Measurements from ENCODE around the gene RPP25L.
A peak's percentile ranks its signal among the peaks of the same experiment; 100 is the strongest.

RPP25L gene

DNA sequence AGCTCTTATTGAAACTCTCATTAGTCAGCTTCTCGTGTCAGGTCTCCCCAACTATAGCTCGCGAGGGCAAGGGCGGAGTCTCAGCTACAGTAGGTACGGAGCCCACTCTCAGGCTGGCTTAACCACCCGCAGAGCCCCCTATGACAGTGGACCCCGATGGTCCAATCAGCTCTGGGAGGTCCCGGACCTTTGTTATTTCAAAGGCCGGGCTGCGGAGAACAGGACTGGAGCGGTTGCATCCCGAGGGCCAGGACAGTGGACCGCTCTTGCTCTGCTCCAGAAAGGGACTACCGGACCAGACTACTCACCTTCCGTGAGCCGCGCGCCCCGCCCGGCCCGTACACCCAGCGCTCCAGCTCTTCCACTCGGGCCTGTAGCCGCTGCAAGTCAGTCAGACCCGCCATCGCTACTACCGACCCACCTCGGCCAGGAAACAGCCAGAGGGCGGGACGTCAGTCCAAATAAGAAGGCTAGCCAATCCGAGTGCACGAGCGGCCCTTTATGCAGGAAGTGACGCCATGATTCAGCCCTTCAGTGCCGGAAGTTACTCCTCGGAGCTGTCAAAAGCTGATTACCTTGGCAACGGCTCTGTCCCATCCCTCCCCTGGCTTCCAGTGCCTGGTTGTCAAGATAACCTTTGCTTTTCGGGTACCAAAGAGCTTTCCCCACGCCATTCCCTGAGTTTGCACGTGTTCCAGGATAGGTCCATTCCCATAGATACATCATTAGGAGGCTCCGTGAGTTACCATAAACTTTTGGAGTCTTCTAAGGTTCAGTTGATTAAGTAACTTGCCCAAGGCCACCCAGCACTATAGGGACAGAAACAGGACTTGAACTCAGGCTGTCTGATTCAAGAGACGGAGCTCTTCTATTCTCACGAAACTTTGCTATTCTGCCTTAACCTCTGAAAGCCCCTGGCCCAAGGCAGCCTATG lies 8.4 kb upstream of the RPP25L start, which contains the start of gene DCTN3:
Gene DCTN3, minus strand, starts transcription at position 435 of the 934 bp plus-strand sequence. Its CDS starts 31 bp downstream, at position 404.
- TF ChIP-seq, protein P1, sequence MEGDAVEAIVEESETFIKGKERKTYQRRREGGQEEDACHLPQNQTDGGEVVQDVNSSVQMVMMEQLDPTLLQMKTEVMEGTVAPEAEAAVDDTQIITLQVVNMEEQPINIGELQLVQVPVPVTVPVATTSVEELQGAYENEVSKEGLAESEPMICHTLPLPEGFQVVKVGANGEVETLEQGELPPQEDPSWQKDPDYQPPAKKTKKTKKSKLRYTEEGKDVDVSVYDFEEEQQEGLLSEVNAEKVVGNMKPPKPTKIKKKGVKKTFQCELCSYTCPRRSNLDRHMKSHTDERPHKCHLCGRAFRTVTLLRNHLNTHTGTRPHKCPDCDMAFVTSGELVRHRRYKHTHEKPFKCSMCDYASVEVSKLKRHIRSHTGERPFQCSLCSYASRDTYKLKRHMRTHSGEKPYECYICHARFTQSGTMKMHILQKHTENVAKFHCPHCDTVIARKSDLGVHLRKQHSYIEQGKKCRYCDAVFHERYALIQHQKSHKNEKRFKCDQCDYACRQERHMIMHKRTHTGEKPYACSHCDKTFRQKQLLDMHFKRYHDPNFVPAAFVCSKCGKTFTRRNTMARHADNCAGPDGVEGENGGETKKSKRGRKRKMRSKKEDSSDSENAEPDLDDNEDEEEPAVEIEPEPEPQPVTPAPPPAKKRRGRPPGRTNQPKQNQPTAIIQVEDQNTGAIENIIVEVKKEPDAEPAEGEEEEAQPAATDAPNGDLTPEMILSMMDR (IDR thresholded peaks at IDR 0.05; ENCODE audit: low read depth, low read length) = no peak
- peak within 1 kb of the TSS; percentile 99 for H3K4me3 ChIP-seq (ENCODE audit: low read depth, low read length)

DNA sequence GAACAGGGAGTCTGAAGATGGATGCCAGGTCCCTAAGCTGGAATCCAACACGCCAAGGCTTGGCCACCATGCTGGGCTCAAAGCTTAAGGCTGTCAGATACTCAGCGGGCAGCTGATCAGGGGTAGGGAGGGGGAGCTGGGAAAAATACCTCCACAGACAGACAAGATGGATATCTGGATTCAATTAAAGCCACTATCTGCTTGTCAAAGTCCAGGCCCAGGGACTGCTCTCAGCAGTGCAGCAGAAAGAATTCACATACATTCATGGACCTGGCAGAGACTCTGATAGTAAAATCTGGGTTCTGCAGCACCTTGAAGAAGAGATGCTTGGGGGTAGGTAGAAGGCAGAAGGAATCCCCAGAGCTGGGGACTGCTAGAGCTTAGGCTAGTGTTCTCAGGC lies 3.2 kb upstream of the RPP25L start:
- TF ChIP-seq, protein P1 (IDR thresholded peaks at IDR 0.05; ENCODE audit: low read depth, low read length) = no peak
- H3K4me3 ChIP-seq (ENCODE audit: low read depth, low read length) = no peak overlapping the region

DNA sequence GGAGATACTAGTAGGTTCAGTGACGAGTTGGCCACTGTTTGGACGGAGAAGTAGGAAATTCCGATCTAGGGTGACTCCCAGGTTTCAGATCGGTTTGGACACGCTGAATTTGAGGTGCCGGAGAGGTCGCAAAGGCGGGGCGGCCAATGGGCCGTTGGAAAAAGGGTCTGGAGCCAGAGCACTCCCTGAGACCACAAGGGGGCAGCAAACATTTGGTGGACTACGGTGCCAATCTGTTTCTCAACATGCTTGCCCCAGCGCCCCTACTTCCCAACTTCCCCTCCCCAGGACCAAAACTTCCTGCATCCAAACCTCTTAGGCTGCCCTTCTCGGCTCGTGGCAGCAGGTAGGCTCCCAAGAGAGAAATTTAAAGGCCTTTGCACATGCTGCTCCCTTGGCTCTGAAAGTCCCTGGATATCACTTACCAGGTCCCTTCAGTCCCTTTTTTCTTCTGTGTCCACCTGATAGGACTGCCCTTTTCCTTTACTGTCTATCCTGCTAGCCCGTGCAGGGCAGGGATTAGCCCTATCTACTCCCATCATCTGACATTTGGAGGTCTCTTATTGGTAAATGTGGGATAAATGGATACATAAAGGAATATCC lies 992 bp upstream of the RPP25L start:
- TF ChIP-seq, protein P1 (IDR thresholded peaks at IDR 0.05; ENCODE audit: low read depth, low read length) = peak; percentile 76
- peak overlapping the region; percentile 76 for H3K4me3 ChIP-seq (ENCODE audit: low read depth, low read length)

GRCh38 chr9:34611251-34611810 lies 566 bp downstream of the RPP25L start:
- TF ChIP-seq, protein P1 (IDR thresholded peaks at IDR 0.05; ENCODE audit: low read depth, low read length) = no peak
- peak overlapping the region; percentile 76 for H3K4me3 ChIP-seq (ENCODE audit: low read depth, low read length)

GRCh38 chr9:34610434-34611206 lies 1.3 kb downstream of the RPP25L start:
- TF ChIP-seq, protein P1 (IDR thresholded peaks at IDR 0.05; ENCODE audit: low read depth, low read length) = no peak
- peak overlapping the region; percentile 76; the same call in 1 of the 2 replicates for H3K4me3 ChIP-seq (ENCODE audit: low read depth, low read length)

DNA sequence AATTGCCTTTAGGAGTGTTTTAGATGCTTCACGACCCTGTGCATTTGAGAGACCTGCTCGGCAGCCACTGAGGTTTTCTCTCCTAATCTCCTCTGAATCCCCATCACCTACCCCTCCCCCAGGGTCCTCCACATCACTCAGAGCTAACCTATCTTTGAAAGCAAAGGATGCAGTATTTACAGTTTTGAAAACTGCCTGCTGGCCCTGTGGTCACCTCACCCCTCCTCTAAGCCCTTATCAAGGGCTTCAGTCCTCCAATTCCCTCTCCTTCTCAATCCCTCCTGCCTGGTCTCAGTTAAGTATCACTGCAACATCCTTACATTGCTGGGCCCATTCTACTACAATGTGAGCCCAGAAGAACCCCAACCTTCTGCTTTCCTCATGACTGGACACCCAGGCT lies 4.6 kb downstream of the RPP25L start:
- H3K4me3 ChIP-seq (ENCODE audit: low read depth, low read length) = no peak overlapping the region
- TF ChIP-seq, protein P1 (IDR thresholded peaks at IDR 0.05; ENCODE audit: low read depth, low read length) = no peak
